CD8-positive, alpha-beta memory T cell (primary cell): Measurements from ENCODE around the gene FIGN. TPM values are rescaled to one million over a fixed set of nuclear protein-coding genes. Genes with fewer than 3 reads are reported as not detected.

Source experiments
- CTCF ChIA-PET: fragments of 350-600 bp; sonication (Branson Sonifier 250); formaldehyde crosslinking; loops from one replicate; lab custom pipeline; 2021; ENCODE audit warnings: antibody characterized with exemption; lab: Charles Lee
- POLR2A ChIA-PET: fragments of 350-600 bp; sonication (Branson Sonifier 250); formaldehyde crosslinking; loops from one replicate; lab custom pipeline; 2021; ENCODE audit warnings: antibody characterized with exemption; lab: Charles Lee
- DNase-seq, 5 donors: peaks; one replicate each; pipeline versions ENCODE4 v3.0.0 to v3.0.0-alpha.2; 2020 to 2022; ENCODE audit warnings: mixed read lengths in 1 of 5
- H3K27ac ChIP-seq: one replicate; pipeline ENCODE4 v1.7.0; 2013; ENCODE audit warnings: low read depth, mild to moderate bottlenecking, low read length, moderate library complexity
- H3K27me3 ChIP-seq: 2 replicates; pipeline ENCODE4 v1.7.0; 2013; ENCODE audit warnings: low read length, mild to moderate bottlenecking; ENCODE audit not compliant: insufficient read depth, poor library complexity, severe bottlenecking
- H3K36me3 ChIP-seq: 2 replicates; pipeline ENCODE4 v1.7.0; 2013; ENCODE audit warnings: mild to moderate bottlenecking, low read length, moderate library complexity; ENCODE audit not compliant: insufficient read depth
- H3K4me1 ChIP-seq: 2 replicates; pipeline ENCODE4 v1.7.0; 2013; ENCODE audit warnings: mild to moderate bottlenecking, low read length, moderate library complexity; ENCODE audit not compliant: insufficient read depth
- H3K4me3 ChIP-seq: 2 replicates; pipeline ENCODE4 v1.7.0; 2013; ENCODE audit warnings: mild to moderate bottlenecking, low read length
- H3K9me3 ChIP-seq: 2 replicates; pipeline ENCODE4 v1.7.0; 2013; ENCODE audit warnings: mild to moderate bottlenecking, low read length
- H3K27ac Mint-ChIP-seq, 8 donors: one replicate each; pipeline ENCODE4 v1.8.0; 2020 to 2021; ENCODE audit warnings: mixed read lengths in 8 of 8, mild to moderate bottlenecking in 6 of 8, inconsistent platforms in 3 of 8, moderate library complexity in 3 of 8
- H3K27me3 Mint-ChIP-seq, 2 donors: one replicate each; pipeline ENCODE4 v1.8.0; 2020 to 2021; ENCODE audit warnings: mixed read lengths in 2 of 2, mild to moderate bottlenecking in 1 of 2, moderate library complexity in 1 of 2
- H3K36me3 Mint-ChIP-seq, 3 donors: one replicate each; pipeline ENCODE4 v1.8.0; 2020 to 2021; ENCODE audit warnings: mixed read lengths in 3 of 3, inconsistent platforms in 1 of 3, mild to moderate bottlenecking in 1 of 3
- H3K4me1 Mint-ChIP-seq, 3 donors: one replicate each; pipeline ENCODE4 v1.8.0; 2020 to 2021; ENCODE audit warnings: mixed read lengths in 3 of 3, inconsistent platforms in 1 of 3, mild to moderate bottlenecking in 1 of 3
- H3K4me3 Mint-ChIP-seq, 7 donors: one replicate each; pipeline ENCODE4 v1.8.0; 2020 to 2021; ENCODE audit warnings: mixed read lengths in 7 of 7, mild to moderate bottlenecking in 6 of 7, moderate library complexity in 4 of 7, inconsistent platforms in 2 of 7
- H3K9me3 Mint-ChIP-seq, 5 donors: one replicate each; pipeline ENCODE4 v1.8.0; 2020 to 2022; ENCODE audit warnings: mixed read lengths in 5 of 5, mild to moderate bottlenecking in 3 of 5, moderate library complexity in 2 of 5, inconsistent platforms in 1 of 5
- polyA plus RNA-seq: library from polyadenylated mRNA; unstranded; fragments of 300-500 nt; fragmentation: Illumina TruSeq; gene quantifications from one replicate; pipeline ENCODE4 v1.2.3, GENCODE V29; 2021
- total RNA-seq, 2 experiments: library from RNA; stranded (reverse); gene quantifications; one replicate each; pipeline ENCODE4 v1.2.3, GENCODE V29; 2021

FIGN gene
- total and polyA plus RNA-seq, 3 experiments from 2014 or later, result not detected

DNA sequence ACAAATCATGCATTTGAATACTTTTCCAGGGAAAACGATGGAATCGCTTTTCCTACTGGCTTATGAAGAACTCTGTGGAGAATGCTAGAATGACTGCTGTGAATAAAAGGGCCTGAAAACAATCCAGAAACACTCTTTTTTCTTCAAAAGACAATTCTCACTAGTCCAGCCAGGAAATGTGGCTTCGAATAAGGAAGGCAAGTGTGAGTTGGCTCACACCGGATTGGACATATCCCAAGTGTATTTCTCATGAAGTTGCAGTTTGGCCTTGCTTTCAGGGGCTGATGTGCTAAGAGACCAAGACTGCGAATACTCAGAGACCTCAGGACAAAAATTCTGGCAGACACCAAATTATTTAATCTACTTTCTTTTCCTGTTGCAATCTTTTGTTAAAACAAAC, 54.1 kb downstream of the FIGN start:
- Histone ChIP-seq H3K9me3 (no peaks in the 10 kb centered on the region), H3K27ac (no peak overlapping the region), H3K36me3 (no peaks in the 10 kb centered on the region), H3K4me1 (no peaks in the 10 kb centered on the region), H3K27me3 (no peaks in the 10 kb centered on the region), H3K4me3 (no peak overlapping the region)
- no peaks in the 10 kb centered on the region for H3K27me3 Mint-ChIP-seq
- no peaks in the 10 kb centered on the region for H3K36me3 Mint-ChIP-seq
- H3K4me1 Mint-ChIP-seq, result no peaks in the 10 kb centered on the region
- no peak overlapping the region for H3K27ac Mint-ChIP-seq
- ChIA-PET POLR2A (no interaction called here), CTCF (no interaction called here)
- H3K9me3 Mint-ChIP-seq, result peaks cover 3 to 37% (median 10%) of the 10 kb centered on the region in 5 donors
- no peak overlapping the region for H3K4me3 Mint-ChIP-seq
- no peak for DNase-seq

DNA sequence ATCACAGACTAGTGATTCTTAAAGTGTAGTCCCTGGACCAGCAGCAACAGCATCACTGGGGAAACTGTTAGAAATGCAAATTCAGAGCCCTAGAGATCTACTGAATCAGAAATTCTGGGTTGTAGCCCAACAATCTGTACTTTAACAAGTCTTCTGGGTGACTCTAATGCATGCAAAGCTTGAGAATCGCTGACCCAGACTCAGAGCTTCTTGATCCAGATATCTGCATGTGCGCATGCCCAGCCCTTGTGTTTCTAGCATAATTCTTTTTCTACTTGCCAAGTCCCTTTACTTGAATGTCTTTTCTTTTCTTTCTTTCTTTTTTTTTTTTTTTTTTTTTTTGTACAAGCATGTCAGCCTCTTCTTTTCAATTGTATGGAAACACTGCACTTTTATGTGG, 60.4 kb downstream of the FIGN start:
- ChIA-PET POLR2A (no interaction called here), CTCF (no interaction called here)
- H3K4me1 Mint-ChIP-seq, result no peaks in the 10 kb centered on the region
- no peak overlapping the region for H3K27ac Mint-ChIP-seq
- H3K27ac ChIP-seq, result no peak overlapping the region
- peaks cover 2 to 13% (median 6%) of the 10 kb centered on the region in 5 donors for H3K9me3 Mint-ChIP-seq
- DNase-seq, result no peak
- no peak overlapping the region for H3K4me3 ChIP-seq
- H3K36me3 Mint-ChIP-seq, result no peaks in the 10 kb centered on the region
- no peaks in the 10 kb centered on the region for H3K27me3 Mint-ChIP-seq
- H3K4me3 Mint-ChIP-seq, result no peak overlapping the region
- H3K9me3 ChIP-seq, result no peaks in the 10 kb centered on the region
- H3K36me3 ChIP-seq, result no peaks in the 10 kb centered on the region
- no peaks in the 10 kb centered on the region for H3K4me1 ChIP-seq
- no peaks in the 10 kb centered on the region for H3K27me3 ChIP-seq

DNA sequence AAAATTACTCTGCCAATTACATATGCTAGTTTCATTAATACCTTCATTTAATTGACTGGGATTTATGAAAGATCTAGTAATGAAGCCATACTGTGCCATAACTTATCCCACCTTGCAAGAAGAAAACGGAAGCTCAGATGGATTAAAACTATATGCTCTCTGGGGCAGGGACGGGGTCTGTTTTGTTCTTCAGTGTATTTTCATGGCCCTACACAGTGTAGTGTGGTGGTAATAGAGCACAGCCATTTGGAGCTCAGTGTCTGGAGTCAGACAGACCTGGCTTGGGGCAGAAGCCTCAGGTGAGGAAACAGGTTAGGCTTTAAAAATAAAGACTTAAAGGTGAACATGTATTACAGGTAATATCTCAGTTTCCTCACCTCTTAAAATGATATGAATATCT, 62.3 kb downstream of the FIGN start:
- H3K27ac ChIP-seq, result no peak overlapping the region
- H3K27ac Mint-ChIP-seq, result no peak overlapping the region
- POLR2A ChIA-PET, result no interaction called here
- H3K27me3 ChIP-seq, result no peaks in the 10 kb centered on the region
- no peak overlapping the region for H3K4me3 Mint-ChIP-seq
- H3K36me3 ChIP-seq, result no peaks in the 10 kb centered on the region
- no peak for DNase-seq
- CTCF ChIA-PET, result no interaction called here
- H3K9me3 ChIP-seq, result no peaks in the 10 kb centered on the region
- H3K4me1 ChIP-seq, result no peaks in the 10 kb centered on the region
- no peaks in the 10 kb centered on the region for H3K27me3 Mint-ChIP-seq
- H3K9me3 Mint-ChIP-seq, result peaks cover 0 to 13% (median 3%) of the 10 kb centered on the region in 5 donors
- no peaks in the 10 kb centered on the region for H3K36me3 Mint-ChIP-seq
- H3K4me3 ChIP-seq, result no peak overlapping the region
- no peaks in the 10 kb centered on the region for H3K4me1 Mint-ChIP-seq

DNA sequence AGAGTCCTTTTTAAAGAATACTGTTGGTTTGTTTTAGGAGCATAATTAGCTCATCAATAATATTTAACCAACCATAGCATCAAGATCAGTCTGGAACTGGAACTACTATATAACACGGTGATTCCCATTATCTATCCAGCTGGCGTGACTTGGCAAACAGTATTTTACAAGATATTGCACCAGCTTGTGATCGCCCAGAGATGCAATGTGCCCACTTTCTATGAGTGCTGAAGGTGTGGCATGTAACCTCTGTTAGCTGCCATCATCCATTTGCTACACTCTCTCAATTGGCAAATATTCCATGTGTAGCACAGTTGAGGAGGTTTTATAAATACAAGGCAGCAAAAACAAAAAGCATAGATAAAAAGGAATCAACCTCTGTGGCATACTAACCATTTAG, 64.9 kb downstream of the FIGN start:
- H3K4me1 Mint-ChIP-seq, result no peaks in the 10 kb centered on the region
- H3K4me3 Mint-ChIP-seq, result no peak overlapping the region
- POLR2A ChIA-PET, result no interaction called here

DNA sequence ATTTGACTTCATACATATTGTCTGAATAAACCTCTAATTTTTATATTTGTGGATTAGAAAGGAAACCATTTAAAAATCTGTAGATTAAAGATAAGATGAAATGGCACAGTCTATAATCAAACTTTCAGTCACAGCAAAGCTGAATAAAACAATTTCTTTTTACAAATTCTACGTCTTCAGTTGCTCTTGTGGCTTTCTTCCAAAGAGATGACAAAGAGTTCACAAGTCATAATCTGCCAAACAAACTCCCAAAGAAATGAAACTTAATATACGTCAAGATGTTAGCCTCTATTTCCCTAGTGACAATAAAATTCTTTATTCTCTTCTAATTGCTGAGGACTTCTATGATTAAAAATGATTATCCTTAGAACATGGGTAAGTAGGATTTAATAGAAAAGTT, 66.3 kb downstream of the FIGN start:
- H3K4me3 Mint-ChIP-seq, result no peak overlapping the region
- H3K36me3 Mint-ChIP-seq, result no peaks in the 10 kb centered on the region
- DNase-seq, result no peak
- no peak overlapping the region for H3K27ac Mint-ChIP-seq
- Histone ChIP-seq H3K9me3 (no peaks in the 10 kb centered on the region), H3K4me1 (no peaks in the 10 kb centered on the region), H3K36me3 (no peaks in the 10 kb centered on the region), H3K4me3 (no peak overlapping the region), H3K27me3 (no peaks in the 10 kb centered on the region), H3K27ac (no peak overlapping the region)
- ChIA-PET POLR2A (no interaction called here), CTCF (no interaction called here)
- no peaks in the 10 kb centered on the region for H3K27me3 Mint-ChIP-seq
- H3K4me1 Mint-ChIP-seq, result no peaks in the 10 kb centered on the region
- peaks cover 0 to 17% (median 7%) of the 10 kb centered on the region in 5 donors for H3K9me3 Mint-ChIP-seq

More for the DNA sequence above, 64.9 kb downstream of the FIGN start:
- H3K27me3 ChIP-seq, result no peaks in the 10 kb centered on the region
- Mint-ChIP-seq H3K36me3 (no peaks in the 10 kb centered on the region), H3K27me3 (no peaks in the 10 kb centered on the region), H3K27ac (no peak overlapping the region), H3K9me3 (peaks cover 0 to 16% (median 7%) of the 10 kb centered on the region in 5 donors)
- H3K9me3 ChIP-seq, result no peaks in the 10 kb centered on the region
- no peak for DNase-seq
- H3K27ac ChIP-seq, result no peak overlapping the region
- H3K4me3 ChIP-seq, result no peak overlapping the region
- H3K36me3 ChIP-seq, result no peaks in the 10 kb centered on the region
- CTCF ChIA-PET, result interaction anchor here (1.5 kb wide), 1 partner anchor 10 kb away, joined by 3 read pairs; no protein-coding TSS in a partner anchor
- H3K4me1 ChIP-seq, result no peaks in the 10 kb centered on the region

DNA sequence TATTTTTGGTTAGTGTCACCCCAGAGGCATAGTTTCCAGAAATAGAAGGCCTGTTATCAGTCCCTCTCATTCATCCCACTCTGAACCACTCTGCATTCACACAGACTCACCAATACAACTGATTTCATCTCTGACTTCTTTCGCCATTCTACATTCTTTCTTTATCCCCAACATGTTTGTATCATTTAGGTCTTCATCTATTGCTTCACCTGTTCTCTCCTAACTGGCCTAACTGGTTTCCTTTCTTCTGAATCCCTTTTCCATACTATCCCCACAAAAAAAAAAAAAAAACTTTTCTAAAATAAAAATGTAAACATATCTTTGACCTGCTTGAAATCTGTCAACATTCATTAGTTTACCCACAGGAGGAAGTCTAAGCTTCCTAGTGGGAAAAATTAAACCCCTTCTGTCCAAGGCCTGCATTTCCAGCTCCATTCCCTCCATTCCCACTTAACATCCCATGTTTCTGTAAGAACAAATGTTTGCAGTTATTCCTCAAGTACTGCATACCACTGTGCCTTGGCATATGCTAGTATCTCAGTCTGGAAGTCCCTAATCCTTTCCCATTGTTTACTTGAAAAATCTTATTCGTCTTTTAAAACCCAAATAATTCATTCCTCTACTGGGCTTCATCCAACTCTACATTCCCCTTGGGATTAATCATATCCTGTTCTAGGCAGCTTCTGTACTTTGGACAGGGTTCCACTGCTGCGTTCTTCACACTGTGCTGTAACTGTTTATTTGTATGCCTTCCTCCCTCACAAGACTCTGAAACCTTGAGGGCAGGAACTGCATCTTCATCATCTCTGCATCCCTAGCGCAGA, 68.5 kb downstream of the FIGN start:
- Histone ChIP-seq H3K36me3 (no peaks in the 10 kb centered on the region), H3K4me3 (no peak overlapping the region), H3K27me3 (no peaks in the 10 kb centered on the region), H3K4me1 (no peaks in the 10 kb centered on the region), H3K9me3 (no peaks in the 10 kb centered on the region), H3K27ac (no peak overlapping the region)
- no peaks in the 10 kb centered on the region for H3K27me3 Mint-ChIP-seq
- no peaks in the 10 kb centered on the region for H3K4me1 Mint-ChIP-seq
- CTCF ChIA-PET, result no interaction called here
- no peak overlapping the region for H3K4me3 Mint-ChIP-seq
- peaks cover 0 to 4% (median 0%) of the 10 kb centered on the region in 3 donors for H3K36me3 Mint-ChIP-seq
- H3K27ac Mint-ChIP-seq, result no peak overlapping the region
- DNase-seq, result no peak
- POLR2A ChIA-PET, result no interaction called here
- H3K9me3 Mint-ChIP-seq, result peaks cover 6 to 25% (median 13%) of the 10 kb centered on the region in 5 donors

DNA sequence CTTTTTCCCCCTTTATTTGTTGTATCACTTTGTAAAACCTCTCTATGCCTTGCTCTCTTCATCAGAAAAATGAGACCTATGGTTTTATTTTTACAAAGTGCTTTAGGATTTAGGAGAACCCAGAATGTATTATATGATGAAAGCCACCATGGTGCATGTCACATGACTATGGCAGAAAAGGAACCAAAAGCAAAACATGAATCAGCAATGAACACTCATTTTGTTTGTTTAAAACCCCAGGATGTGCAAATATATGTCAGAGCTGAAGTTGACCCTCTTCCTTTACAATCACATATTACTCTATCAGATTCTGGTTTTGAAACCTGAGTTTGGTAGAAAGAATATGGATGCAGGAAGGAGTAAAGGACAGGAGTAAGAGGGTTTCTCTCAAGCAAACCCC, 70.0 kb downstream of the FIGN start:
- Mint-ChIP-seq H3K4me1 (no peaks in the 10 kb centered on the region), H3K27me3 (no peaks in the 10 kb centered on the region), H3K27ac (no peak overlapping the region), H3K9me3 (peaks cover 9 to 25% (median 18%) of the 10 kb centered on the region in 5 donors), H3K4me3 (no peak overlapping the region), H3K36me3 (peaks cover 0 to 4% (median 0%) of the 10 kb centered on the region in 3 donors)
- Histone ChIP-seq H3K4me3 (no peak overlapping the region), H3K36me3 (no peaks in the 10 kb centered on the region), H3K4me1 (no peaks in the 10 kb centered on the region), H3K27me3 (no peaks in the 10 kb centered on the region), H3K27ac (no peak overlapping the region), H3K9me3 (no peaks in the 10 kb centered on the region)
- ChIA-PET POLR2A (no interaction called here), CTCF (no interaction called here)
- DNase-seq, result no peak

DNA sequence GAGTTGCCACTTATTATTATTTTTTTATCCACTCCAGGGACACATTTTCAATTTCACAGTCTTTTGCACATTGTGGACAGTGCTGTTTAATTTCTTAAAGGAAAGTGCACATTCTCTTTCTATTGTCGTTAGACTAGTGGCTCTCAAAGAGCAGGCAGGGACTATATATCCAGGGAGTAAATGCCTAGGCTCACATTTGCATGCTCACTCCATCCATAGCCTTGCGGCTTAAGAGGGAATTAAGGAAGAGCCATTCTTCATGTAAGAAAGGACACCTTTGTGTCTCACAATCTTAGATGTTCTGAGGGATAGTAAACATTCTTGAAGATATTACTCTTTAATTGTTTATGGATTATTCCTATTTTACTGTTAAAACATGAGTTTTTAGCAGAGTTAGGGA, 70.8 kb downstream of the FIGN start:
- no peaks in the 10 kb centered on the region for H3K36me3 ChIP-seq
- no peak for DNase-seq
- H3K27ac Mint-ChIP-seq, result no peak overlapping the region
- no peaks in the 10 kb centered on the region for H3K4me1 ChIP-seq
- H3K27me3 Mint-ChIP-seq, result no peaks in the 10 kb centered on the region
- peaks cover 0 to 4% (median 0%) of the 10 kb centered on the region in 3 donors for H3K36me3 Mint-ChIP-seq
- no peak overlapping the region for H3K4me3 ChIP-seq
- ChIA-PET POLR2A (no interaction called here), CTCF (no interaction called here)
- no peaks in the 10 kb centered on the region for H3K4me1 Mint-ChIP-seq
- H3K27ac ChIP-seq, result no peak overlapping the region
- no peak overlapping the region for H3K4me3 Mint-ChIP-seq
- H3K27me3 ChIP-seq, result no peaks in the 10 kb centered on the region
- H3K9me3 Mint-ChIP-seq, result peaks cover 9 to 26% (median 18%) of the 10 kb centered on the region in 5 donors
- H3K9me3 ChIP-seq, result no peaks in the 10 kb centered on the region
